ENCODE results near the gene PPP1R18.
"Not testable (repeated sequence)": the region's sequence is repeated elsewhere in the genome, so short reads cannot be mapped to it uniquely, and the experiment has no call there.

The PPP1R18 gene

GRCh38 chr6:30666300-30666699 lies 20.1 kb downstream of the PPP1R18 start:
- not testable (repeated sequence) for DNase-seq (ENCODE audit: low read depth)

GRCh38 chr6:30664994-30665767 lies 21.3 kb downstream of the PPP1R18 start:
- no peak for DNase-seq (ENCODE audit: low read depth)

GRCh38 chr6:30657922-30658321 lies 28.5 kb downstream of the PPP1R18 start:
- DNase-seq (ENCODE audit: low read depth), result not testable (repeated sequence)

GRCh38 chr6:30657454-30657853 lies 29.0 kb downstream of the PPP1R18 start:
- DNase-seq (ENCODE audit: low read depth), result no peak

DNA sequence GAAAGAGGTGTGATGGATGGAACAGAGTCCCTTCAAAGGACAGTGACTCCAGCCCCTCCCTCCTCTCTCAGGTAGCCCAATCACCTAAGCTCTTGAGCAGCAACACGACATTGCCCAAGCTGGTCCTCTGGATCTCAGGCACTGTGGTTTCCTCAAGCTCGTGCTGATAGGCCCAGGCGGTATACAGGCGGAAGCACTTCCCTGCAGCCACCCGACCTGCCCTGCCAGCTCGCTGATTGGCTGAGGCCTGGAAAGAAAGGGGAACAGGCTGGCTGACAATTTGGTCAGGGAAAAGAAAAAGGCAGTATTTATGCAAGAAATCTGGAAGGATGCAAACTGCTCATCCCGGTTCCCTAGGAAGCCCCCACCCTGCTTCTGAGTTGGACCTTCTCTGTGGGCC lies 29.9 kb downstream of the PPP1R18 start:
- no peak for DNase-seq (ENCODE audit: low read depth)

DNA sequence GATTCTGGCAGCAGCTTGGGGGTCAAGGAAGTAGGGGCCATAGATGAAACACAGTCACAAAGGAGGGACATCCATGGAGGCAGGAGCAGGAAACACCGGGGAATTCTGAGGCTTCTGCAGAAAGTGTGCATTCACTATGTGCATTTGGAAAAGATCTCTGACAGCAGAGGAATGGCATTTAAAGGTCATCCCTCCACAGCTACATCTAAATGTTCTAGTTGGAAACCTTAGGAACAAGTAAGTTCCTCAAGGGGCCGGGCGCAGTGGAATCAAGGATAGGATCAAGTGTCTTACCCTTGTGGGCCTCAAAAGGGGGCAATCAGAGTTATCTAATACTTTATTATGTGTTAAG lies 30.7 kb downstream of the PPP1R18 start:
- no peak for DNase-seq (ENCODE audit: low read depth)

DNA sequence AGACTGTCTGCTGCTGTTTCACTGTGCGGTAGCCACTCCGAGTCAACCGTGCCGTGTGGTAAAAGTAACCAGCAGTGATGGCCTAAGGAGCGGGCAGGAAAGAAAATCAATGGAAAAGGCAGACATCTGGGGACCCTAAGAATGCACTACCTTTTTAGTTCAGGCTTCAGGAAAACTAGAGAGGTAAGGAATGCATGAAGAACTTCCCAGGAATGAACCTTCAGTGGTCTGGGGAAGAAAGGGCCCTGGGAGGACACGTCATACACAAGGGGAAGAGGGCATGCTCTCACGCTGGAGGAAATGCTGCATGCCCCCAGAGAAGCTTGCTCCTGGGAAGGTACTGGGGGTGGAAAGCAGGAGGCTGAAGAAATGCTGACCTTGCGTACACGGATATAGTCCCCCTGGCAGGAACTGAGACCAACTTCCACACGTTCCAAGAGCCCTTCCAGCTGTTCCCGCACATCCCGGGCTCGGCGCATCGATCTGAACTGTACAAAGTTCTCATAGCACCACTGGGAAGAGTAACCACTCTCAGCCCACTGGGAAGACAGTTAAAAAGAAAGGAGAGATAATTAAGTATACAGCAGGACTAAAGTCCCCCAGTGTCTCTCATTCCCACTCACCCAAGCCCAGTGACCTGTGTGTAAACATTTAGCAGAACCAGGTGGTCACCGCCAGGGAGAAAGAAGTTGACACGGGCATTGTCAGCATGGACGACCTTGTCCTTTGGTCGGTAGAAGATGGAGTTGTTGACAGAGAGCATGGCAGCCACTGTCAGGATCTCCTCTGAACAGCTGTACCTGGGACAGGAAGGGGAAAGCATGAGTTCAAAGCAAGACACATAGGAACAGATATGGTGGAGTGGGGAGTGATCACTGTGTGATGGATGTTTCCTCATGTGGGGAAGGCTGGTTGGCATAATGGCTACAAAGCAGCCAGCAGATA lies 31.4 kb downstream of the PPP1R18 start:
- no peak for DNase-seq (ENCODE audit: low read depth)

- DNase-seq (ENCODE audit: low read depth), result no peak
These were observed 35.3 kb downstream of the PPP1R18 start for GRCh38 chr6:30651143-30651542.

GRCh38 chr6:30647242-30648116 lies 39.0 kb downstream of the PPP1R18 start:
- DNase-seq (ENCODE audit: low read depth), result no peak

GRCh38 chr6:30646450-30647241 lies 39.8 kb downstream of the PPP1R18 start, which contains the start of gene C6orf136:
C6orf136 (plus strand) TSS chr6:30647133; CDS start chr6:30647232, 99 bp downstream.
- DNase-seq (ENCODE audit: low read depth), result no peak

DNA sequence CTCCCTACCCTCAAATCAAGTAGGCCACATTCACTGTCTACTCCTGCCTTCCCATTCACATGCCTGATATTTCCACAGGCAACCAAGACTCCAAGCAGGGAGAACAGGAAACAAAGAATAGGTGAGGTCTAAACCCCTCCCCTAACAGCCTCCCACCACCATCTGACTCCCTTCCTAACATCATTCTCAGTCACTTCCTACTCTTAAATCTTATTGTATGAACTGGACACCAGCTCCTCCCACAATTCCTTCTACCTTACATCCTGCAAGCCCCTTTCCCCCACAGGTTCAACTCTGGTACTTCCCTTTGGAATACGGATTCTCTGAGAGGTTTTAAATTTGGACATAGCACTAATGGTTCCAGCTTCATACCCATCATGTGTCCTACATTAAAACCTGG lies 40.5 kb downstream of the PPP1R18 start:
- DNase-seq (ENCODE audit: low read depth), result no peak

DNA sequence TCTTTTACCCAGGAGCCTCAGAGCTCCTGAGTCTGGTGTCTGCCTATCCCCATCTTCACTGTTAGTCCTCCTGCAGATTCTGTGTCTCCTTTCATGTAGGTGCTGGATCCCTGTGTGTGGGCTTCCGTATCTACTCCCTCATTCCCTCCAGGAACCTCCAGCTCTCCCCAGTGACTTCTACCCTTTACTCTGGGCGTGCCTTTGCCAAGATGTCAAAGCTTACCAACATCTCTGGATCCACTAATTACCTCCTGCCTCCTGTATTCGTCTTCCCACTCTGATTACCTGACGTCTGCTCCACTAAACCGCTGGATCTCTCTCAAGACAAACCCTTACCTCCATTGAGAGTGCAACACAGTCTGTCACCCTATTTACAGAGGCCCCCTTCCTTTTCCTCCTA lies 41.7 kb downstream of the PPP1R18 start:
- DNase-seq (ENCODE audit: low read depth), result no peak

DNA sequence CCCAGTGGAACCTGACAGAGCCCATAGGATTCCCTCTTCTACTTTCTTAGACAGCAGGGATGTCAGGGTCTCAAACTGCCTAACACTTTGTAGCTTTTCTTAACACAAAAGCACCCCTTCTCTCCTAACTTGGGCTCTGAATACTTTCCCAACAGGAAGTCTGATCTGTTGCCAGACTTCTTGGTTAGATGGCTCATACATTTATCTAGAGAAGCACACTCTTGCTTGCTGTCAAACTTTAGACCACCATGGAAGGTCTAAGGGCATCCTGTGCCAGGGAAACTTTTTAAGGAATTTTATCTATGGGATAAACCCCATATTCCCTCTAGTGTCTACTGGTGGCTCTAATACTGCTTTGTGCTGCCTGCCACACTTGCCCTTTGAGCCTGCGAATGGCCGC lies 42.8 kb downstream of the PPP1R18 start:
- no peak for DNase-seq (ENCODE audit: low read depth)

DNA sequence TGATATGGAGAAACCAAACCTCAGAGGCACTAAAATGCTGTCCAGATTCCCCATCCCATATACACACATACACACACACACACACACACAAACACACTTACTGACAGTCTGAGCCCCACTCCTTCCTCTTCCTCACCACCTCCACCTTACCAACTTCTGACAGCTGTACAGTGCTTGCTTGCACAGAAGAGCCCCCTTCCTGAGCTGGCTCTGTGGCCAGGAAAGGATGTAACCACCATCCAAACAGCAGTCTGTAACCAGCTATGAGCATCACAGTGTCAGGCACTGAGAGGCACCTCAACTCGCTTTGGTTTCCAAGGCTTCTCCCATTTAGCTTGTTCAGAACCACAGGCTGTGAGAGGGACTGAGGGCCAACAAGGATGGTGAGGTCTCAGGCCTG lies 45.4 kb downstream of the PPP1R18 start:
- no peak for DNase-seq (ENCODE audit: low read depth)

DNA sequence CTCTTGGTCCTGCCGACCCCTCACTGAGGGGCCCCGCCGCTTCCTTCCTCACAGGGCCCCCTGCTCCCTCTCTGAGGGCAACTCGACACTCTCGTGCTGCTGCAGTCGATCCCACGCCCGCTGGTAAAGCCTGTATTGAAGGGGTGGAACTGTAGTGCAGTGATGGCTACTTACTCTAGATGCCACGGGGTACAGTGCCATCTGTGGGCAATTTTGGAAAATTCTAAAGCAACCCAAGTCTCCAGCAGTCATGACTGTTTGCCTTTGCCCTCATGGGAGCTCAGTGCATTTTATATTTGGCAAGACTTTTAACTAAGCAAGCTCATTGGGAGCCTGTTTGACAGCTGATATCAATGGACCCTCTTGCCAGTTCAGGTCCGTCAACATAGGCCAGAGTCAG lies 46.0 kb downstream of the PPP1R18 start:
- no peak for DNase-seq (ENCODE audit: low read depth)

- no peak for DNase-seq (ENCODE audit: low read depth)
These were observed 50.6 kb downstream of the PPP1R18 start for GRCh38 chr6:30635834-30636233.

GRCh38 chr6:30626484-30627366 lies 59.7 kb downstream of the PPP1R18 start, which contains the start of gene ATAT1:
ATAT1 (plus strand) TSS chr6:30626874.
- DNase-seq (ENCODE audit: low read depth), result no peak
